CD4-positive, alpha-beta T cell treated with Interleukin-6 at 100 ng/mL for 8 hours (primary cell): ENCODE data around the gene MROH8.

Experiments
- DNase-seq: peaks from one replicate; pipeline ENCODE4 v3.0.0-alpha.2; 2020; ENCODE audit warnings: mixed read lengths, low spot score

Gene MROH8

GRCh38 chr20:37198932-37199660 lies 19.7 kb upstream of the MROH8 start:
- no peak for DNase-seq

- peak; percentile 31 for DNase-seq
Measured at GRCh38 chr20:37194621-37195417, 15.5 kb upstream of the MROH8 start.

DNA sequence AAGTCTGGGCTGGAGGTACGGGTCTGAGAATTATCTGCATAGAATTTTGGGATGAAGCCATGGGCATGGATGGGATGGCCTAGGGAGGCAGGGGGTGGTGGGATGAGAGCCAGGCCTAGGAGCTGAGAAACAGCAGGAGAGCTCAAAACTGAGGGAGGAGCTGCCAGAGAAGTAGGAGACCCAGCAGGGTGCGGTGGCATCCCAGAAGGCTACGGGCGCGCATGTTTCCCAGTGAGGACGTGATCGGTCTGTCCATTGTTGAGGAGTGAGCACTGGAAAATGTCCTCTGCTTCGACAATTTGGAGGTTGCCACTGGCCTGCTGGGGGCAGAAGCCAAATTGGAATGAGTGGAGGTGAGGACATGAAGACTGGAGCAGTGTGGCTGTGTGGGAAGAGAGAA lies 14.5 kb upstream of the MROH8 start:
- DNase-seq: no peak

DNA sequence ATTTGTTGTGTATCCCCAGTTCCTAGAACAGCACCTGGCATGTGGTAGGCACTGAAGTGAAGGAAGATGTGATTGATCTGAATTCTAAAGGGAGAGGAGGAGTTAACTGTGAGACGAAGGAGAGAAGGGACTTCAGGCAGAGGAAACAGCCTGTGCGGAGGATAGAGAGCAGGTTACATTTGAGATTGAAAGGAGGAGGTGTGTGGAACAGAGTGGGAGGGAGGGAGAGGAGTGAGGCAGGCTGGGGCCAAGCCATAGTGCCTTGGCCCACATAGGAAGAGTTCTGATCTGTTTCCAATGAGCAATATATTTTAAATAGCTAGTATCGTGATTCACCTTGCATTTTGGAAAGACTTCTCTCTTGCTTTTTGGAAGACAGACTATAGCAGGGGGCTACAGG lies 13.9 kb upstream of the MROH8 start:
- DNase-seq: no peak

GRCh38 chr20:37192137-37192854 lies 12.9 kb upstream of the MROH8 start:
- peak; percentile 68 for DNase-seq

DNA sequence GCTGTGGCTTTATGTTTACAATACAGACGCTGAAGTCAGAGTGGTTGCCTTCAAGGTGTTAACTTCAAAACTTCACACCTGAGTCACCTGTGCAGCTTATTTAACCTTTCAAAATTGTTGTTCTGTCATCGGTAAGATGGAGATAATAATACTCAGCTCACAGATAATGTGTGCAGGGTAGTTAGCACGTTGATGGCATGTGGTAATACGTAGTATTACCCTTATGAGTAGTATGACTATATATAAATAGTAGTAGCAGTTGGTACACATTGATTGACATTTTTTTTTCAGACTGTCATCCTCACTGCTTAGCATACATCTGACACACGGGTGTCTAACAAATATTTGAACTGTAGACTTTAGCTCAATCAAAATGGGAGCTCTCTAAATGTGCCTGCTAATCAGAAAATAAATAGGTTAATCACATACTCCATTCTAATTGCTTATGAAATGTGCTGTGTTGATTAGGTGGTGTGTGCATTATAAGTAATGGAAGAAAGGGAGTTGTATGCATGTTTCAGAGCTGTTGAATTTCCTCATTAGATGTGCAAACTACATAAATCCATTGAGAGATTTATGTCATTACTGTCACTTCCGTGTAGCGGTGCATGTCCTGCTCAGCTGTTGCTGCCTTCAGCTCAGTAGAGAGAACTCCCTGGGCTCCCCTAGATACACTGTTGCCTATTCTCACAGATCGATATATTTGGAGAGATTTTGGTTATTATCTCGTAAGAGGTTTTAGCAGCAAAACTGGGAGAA lies 11.2 kb upstream of the MROH8 start:
- no peak for DNase-seq

DNA sequence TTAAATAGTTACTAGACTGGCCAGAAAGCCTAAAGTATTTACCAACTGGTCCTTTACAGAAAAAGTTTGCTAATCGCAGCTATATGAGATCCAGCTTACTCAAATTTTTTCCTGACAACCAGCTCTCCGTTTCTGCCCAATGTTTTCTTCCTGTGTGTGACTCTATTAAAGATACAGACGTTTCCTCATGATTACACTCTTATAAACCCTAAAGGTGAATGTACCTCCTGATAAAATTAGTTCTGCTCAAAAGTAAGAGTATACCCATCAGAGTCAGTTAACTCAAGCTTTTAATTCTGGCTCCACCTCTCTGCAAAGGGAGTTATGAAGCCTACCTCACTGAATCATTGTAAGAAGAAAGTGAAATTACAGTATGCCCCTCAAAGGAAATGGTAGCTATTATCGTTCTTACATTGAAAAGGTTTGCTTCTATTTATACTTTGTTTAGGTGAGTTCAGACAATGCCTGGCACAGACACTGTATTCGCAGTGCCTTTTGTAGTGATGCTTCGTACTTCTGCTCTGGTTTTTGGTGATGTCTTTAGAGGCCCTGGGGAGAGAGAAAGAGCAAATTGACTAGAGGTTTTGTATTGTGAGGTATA lies 10.2 kb upstream of the MROH8 start:
- DNase-seq: no peak

DNA sequence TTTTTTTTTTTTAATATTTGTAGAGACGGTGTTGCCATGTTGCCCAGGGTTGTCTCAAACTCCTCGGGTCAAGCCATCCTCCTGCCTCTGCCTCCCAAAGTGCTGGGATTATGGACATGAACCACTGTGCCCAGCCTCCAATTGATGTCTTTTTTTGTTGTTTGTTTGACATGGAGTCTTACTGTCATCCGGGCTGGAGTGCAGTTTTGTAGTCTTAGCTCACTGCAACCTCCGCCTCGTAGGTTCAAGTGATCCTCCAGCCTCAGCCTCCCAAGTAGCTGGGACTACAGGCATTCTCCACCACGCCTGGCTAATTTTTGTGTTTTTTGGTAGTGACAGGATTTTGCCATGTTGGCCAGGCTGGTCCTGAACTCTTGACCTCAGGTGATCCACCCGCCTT lies 9.4 kb upstream of the MROH8 start:
- DNase-seq: no peak

GRCh38 chr20:37185686-37186085 lies 6.3 kb upstream of the MROH8 start:
- no peak for DNase-seq

GRCh38 chr20:37179683-37180524 lies 556 bp upstream of the MROH8 start:
- no peak for DNase-seq

DNA sequence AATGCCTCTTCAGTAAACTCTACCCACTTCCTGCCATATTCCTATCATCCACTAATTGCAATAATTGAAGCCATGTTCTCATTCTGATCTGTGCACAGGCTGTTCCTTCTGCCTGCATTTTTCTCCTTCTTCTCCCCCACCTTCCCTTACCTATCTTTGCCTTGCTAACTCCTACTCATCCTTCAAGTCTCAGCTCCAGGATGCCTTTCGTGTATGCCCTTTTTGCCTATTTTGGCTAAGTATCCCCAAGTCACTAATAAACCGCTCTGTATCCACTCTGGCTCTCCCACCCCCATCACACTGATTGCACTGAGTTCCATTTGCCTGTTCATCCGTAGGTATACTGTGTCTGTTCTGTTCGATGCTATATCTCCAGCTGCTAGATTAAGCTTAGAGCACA lies 6.5 kb downstream of the MROH8 start:
- no peak for DNase-seq

DNA sequence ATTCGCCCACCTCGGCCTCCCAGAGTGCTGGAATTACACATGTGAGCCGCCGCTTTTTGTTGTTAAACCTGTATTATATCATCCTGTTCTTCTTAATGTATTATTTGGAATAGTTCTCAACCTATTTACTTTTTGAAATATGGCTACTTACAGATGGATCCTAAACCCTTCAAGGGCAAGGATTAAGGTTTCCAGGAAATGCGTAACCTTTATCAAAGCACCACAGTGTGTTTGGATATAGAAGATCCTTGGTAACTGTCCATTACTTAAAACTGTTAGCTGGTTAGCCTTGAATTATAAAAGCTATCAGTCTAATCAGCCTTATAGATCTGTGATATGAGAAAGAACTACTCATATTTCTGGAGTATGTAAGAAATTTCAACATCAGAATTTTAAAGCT lies 12.5 kb downstream of the MROH8 start:
- no peak for DNase-seq

DNA sequence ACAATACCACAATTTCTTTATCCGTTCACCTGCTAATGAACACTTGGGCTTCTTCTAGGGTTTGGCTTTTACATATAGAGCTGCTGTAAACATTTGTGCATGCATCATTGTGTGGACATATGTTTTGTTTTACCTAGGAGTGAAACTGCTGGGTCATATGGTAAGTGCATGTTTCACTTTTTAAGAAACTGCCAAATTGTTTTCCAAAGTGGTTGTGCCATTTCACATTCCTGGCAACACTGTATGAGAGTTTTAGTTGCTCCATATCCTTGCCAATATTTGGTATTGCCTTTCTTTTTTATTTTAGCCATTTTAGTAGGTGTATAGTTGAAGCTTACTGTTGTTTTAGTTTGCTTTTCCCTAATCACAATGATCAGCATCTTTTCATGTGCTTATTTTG lies 14.3 kb downstream of the MROH8 start:
- no peak for DNase-seq

DNA sequence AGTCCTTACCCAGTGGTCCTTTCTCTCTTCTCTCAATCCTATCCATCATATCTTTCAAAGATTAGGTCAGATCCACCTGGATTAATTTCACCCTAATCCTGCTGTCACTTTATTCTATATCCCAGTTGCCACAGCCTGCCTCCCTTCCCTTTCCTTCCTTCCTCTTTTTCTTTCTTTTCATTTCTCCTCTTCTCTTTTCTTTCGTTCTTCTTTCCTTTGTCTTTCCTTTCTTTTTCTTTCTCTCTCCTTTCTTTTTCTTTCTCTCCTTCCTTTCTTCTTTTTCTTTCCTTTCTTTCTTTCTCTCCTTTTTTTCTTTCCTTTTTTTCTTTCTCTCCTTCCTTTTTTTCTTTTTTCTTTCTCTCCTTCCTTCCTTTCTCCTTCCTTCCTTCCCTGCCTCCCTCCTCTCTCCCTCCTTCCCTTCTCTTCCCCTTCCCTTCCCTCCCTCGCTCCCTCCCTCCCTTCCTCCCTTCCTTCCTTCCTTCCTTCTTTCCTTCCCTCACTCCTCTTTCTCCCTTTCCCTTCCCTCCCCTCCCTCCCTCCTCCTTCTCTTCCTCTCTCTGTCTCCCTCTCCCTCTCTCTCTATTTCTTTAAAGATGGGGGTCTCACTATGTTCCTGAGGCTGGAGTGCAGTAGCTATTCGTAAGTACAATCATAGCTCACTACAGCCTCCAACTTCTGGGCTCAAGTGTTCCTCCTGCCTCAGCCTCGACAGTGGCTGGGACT lies 15.4 kb downstream of the MROH8 start:
- DNase-seq: no peak

- no peak for DNase-seq
Measured at GRCh38 chr20:37162646-37163045, 16.7 kb downstream of the MROH8 start.

- DNase-seq: no peak
Measured at GRCh38 chr20:37161830-37162549, 17.4 kb downstream of the MROH8 start.

DNA sequence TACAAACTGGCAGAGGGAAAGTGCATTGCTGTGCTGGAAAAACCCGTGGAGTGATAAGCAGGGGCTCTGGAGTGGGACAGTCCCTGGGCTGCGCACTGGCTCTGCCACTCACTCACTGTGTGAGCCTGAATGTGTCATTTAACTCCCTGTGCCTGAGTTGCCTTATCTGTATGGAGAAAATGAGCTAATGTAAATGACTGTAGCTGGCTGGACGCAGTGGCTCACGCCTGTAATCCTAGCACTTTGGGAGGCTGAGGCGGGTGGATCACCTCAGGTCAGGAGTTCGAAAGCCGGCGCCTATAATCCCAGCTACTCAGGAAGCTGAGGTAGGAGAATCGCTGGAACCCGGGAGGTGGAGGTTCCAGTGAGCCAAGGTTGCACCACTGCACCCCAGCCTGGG lies 18.7 kb downstream of the MROH8 start:
- no peak for DNase-seq

- DNase-seq: no peak
Measured at GRCh38 chr20:37158248-37158647, 21.1 kb downstream of the MROH8 start.

DNA sequence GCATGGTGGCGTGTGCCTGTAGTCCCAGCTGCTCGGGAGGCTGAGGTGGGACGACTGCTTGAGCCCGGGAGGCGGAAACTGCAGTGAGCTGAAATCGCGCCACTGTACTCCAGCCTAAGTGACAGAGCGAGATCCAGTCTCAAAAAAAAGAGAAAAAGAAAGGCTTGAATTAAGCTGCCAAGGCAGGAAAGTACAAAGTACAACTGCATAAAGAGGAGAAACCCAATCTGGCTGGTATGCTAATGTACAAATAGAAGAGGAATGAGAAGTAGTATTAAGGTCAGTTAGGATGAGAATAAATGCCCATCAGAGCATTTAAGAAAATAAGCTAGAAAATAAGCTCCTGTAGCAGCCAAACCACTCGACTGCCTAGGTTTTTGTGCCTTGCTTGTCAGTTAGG lies 23.4 kb downstream of the MROH8 start:
- DNase-seq: no peak
